GM21825 (cell line): ENCODE measurements around the gene ATP10A.
A peak's percentile ranks its signal among the peaks of the same experiment; 100 is the strongest.
"Not testable (repeated sequence)": the region's sequence is repeated elsewhere in the genome, so short reads cannot be mapped to it uniquely, and the experiment has no call there.

Experiments used
- ATAC-seq: cut with Tn5 transposase; IDR thresholded peaks from one replicate; pipeline ENCODE4 v1.9.1; 2021; ENCODE audit warnings: mild to moderate bottlenecking, moderate library complexity; ENCODE audit not compliant: unreplicated experiment

Gene ATP10A

GRCh38 chr15:25859838-25860645 lies 3.1 kb downstream of the ATP10A start:
- no peak for ATAC-seq

GRCh38 chr15:25858952-25859760 lies 4.0 kb downstream of the ATP10A start:
- no peak for ATAC-seq

- ATAC-seq, result not testable (repeated sequence)
Measured at GRCh38 chr15:25856059-25856458, 7.1 kb downstream of the ATP10A start.

GRCh38 chr15:25852661-25853524 lies 10.2 kb downstream of the ATP10A start:
- no peak for ATAC-seq

GRCh38 chr15:25852027-25852426 lies 11.1 kb downstream of the ATP10A start:
- no peak for ATAC-seq

- ATAC-seq, result peak; percentile 89
Measured at GRCh38 chr15:25850154-25851111, 12.7 kb downstream of the ATP10A start.

GRCh38 chr15:25849157-25849921 lies 13.8 kb downstream of the ATP10A start:
- ATAC-seq, result no peak

GRCh38 chr15:25848784-25849156 lies 14.4 kb downstream of the ATP10A start:
- no peak for ATAC-seq

- ATAC-seq, result no peak
Measured at GRCh38 chr15:25848325-25848724, 14.8 kb downstream of the ATP10A start.

GRCh38 chr15:25847051-25847450 lies 16.1 kb downstream of the ATP10A start:
- ATAC-seq, result no peak

GRCh38 chr15:25846377-25846776 lies 16.8 kb downstream of the ATP10A start:
- ATAC-seq, result no peak

GRCh38 chr15:25844981-25845680 lies 18.0 kb downstream of the ATP10A start:
- no peak for ATAC-seq

GRCh38 chr15:25844542-25844941 lies 18.6 kb downstream of the ATP10A start:
- ATAC-seq, result no peak

- ATAC-seq, result no peak
Measured at GRCh38 chr15:25844076-25844475, 19.1 kb downstream of the ATP10A start.

GRCh38 chr15:25839638-25840156 lies 23.4 kb downstream of the ATP10A start:
- no peak for ATAC-seq

GRCh38 chr15:25838871-25839195 lies 24.3 kb downstream of the ATP10A start:
- no peak for ATAC-seq

GRCh38 chr15:25838191-25838870 lies 24.8 kb downstream of the ATP10A start:
- no peak for ATAC-seq

GRCh38 chr15:25832158-25832557 lies 31.0 kb downstream of the ATP10A start:
- no peak for ATAC-seq
